AG04450 (cell line): ENCODE data around the gene LRP11. TPM values are rescaled to one million over a fixed set of nuclear protein-coding genes. Genes with fewer than 3 reads are reported as not detected.

Experiments
- CTCF ChIA-PET: fragments of 300-600, 350-600 bp; formaldehyde crosslinking; extraction: SDS; loops from one replicate; lab custom pipeline; 2022; ENCODE audit warnings: antibody characterized with exemption, inconsistent platforms; lab: Charles Lee
- POLR2A ChIA-PET: fragments of 350-600 bp; formaldehyde crosslinking; extraction: SDS; loops from one replicate; lab custom pipeline; 2021; ENCODE audit warnings: antibody characterized with exemption, inconsistent platforms; lab: Yijun Ruan, JAX
- DNase-seq: peaks from one replicate; pipeline ENCODE4 v3.0.0-alpha.2; 2011; ENCODE audit warnings: low read depth, low spot score
- H3K27ac ChIP-seq: one replicate; pipeline ENCODE4 v1.5.1; 2012; ENCODE audit warnings: low read depth, low read length, control low read depth
- H3K27me3 ChIP-seq: one replicate; pipeline ENCODE4 v1.6.0; 2012; ENCODE audit warnings: low read length; ENCODE audit not compliant: control insufficient read depth, insufficient read depth
- H3K4me3 ChIP-seq: 2 replicates; pipeline ENCODE4 v1.5.1; 2011; ENCODE audit warnings: mild to moderate bottlenecking, low read depth, low read length, control low read depth
- H3K9me3 ChIP-seq: 2 replicates; pipeline ENCODE4 v1.5.1; 2012; ENCODE audit warnings: low read length; ENCODE audit not compliant: control insufficient read depth, insufficient read depth
- CTCF ChIP-seq: IDR thresholded peaks from 2 replicates; pipeline ENCODE4 v1.5.1; 2011; ENCODE audit warnings: low read depth, low read length, control low read depth, inconsistent platforms
- polyA plus RNA-seq: library from polyadenylated mRNA; depleted of rRNA; stranded (reverse); fragments of >200 nt; gene quantifications from 2 replicates; pipeline ENCODE4 v1.2.3, GENCODE V29; 2011

Gene LRP11
- polyA plus RNA-seq, 1 experiment, result 71.0 TPM

GRCh38 chr6:149905371-149905910, 41.3 kb upstream of the LRP11 start:
- Histone ChIP-seq H3K27me3 (peaks cover 9% of the 10 kb centered on the region), H3K27ac (no peak overlapping the region), H3K9me3 (peaks cover 8% of the 10 kb centered on the region), H3K4me3 (no peak overlapping the region)
- ChIA-PET POLR2A (no interaction called here), CTCF (no interaction called here)
- no peak for DNase-seq
- no peak for TF ChIP-seq CTCF

- peaks cover 8% of the 10 kb centered on the region for H3K9me3 ChIP-seq
- H3K27me3 ChIP-seq, result peaks cover 9% of the 10 kb centered on the region
- ChIA-PET POLR2A (no interaction called here), CTCF (no interaction called here)
- no peak for TF ChIP-seq CTCF
- no peak overlapping the region for H3K27ac ChIP-seq
- no peak overlapping the region for H3K4me3 ChIP-seq
- DNase-seq, result no peak
These were observed 40.7 kb upstream of the LRP11 start for GRCh38 chr6:149904661-149905370.

GRCh38 chr6:149903938-149904611, 39.9 kb upstream of the LRP11 start:
- DNase-seq, result no peak
- Histone ChIP-seq H3K27me3 (peaks cover 9% of the 10 kb centered on the region), H3K4me3 (no peak overlapping the region), H3K9me3 (peaks cover 8% of the 10 kb centered on the region), H3K27ac (no peak overlapping the region)
- ChIA-PET CTCF (no interaction called here), POLR2A (no interaction called here)
- TF ChIP-seq CTCF, result no peak

- Histone ChIP-seq H3K27me3 (peaks cover 6% of the 10 kb centered on the region), H3K4me3 (no peak overlapping the region), H3K27ac (no peak overlapping the region), H3K9me3 (no peaks in the 10 kb centered on the region; the same call in 1 of the 2 replicates)
- POLR2A ChIA-PET, result no interaction called here
- no peak for TF ChIP-seq CTCF
- no peak for DNase-seq
- CTCF ChIA-PET, result no interaction called here
These were observed 37.4 kb upstream of the LRP11 start for GRCh38 chr6:149901444-149902140.
